Stimulated activated CD8-positive, alpha-beta memory T cell treated with anti-CD3 and anti-CD28 coated beads, Interleukin-7, amount 100 ng/mL, for 48 hours (primary cell): ENCODE results near the gene PAFAH1B1.
"Not testable (repeated sequence)": the region's sequence is repeated elsewhere in the genome, so short reads cannot be mapped to it uniquely, and the experiment has no call there.

ENCODE experiments used
- DNase-seq, 2 donors: peaks; one replicate each; pipeline ENCODE4 v3.0.0-alpha.2; 2020; ENCODE audit warnings: low read depth in 1 of 2; ENCODE audit errors: extremely low read depth in 1 of 2

Gene PAFAH1B1

GRCh38 chr17:2592971-2593820 is at the start of gene PAFAH1B1:
TSS of gene PAFAH1B1 (plus strand) at chr17:2593654. CDS start at chr17:2638289, 44,635 bp downstream.
- peak; percentile 89 to 92 for DNase-seq

- no peak for DNase-seq
These were observed 48.1 kb upstream of the PAFAH1B1 start for GRCh38 chr17:2545393-2545792.

GRCh38 chr17:2547176-2547575 is 46.3 kb upstream of the PAFAH1B1 start:
- no peak for DNase-seq

- not testable (repeated sequence) for DNase-seq
These were observed 45.4 kb upstream of the PAFAH1B1 start for GRCh38 chr17:2548026-2548425.

GRCh38 chr17:2549392-2550211 is 43.9 kb upstream of the PAFAH1B1 start:
- DNase-seq, result no peak

- DNase-seq, result no peak
These were observed 42.0 kb upstream of the PAFAH1B1 start for GRCh38 chr17:2551493-2551892.

- DNase-seq, result no peak
These were observed 41.5 kb upstream of the PAFAH1B1 start for GRCh38 chr17:2551928-2552327.

- no peak for DNase-seq
These were observed 32.8 kb upstream of the PAFAH1B1 start for GRCh38 chr17:2560658-2561057.

- no peak for DNase-seq
These were observed 31.1 kb upstream of the PAFAH1B1 start for GRCh38 chr17:2562162-2562858.

GRCh38 chr17:2563061-2563460 is 30.4 kb upstream of the PAFAH1B1 start:
- no peak for DNase-seq

GRCh38 chr17:2563543-2563942 is 29.9 kb upstream of the PAFAH1B1 start:
- DNase-seq, result no peak

GRCh38 chr17:2564877-2565276 is 28.6 kb upstream of the PAFAH1B1 start:
- no peak for DNase-seq

GRCh38 chr17:2566056-2566455 is 27.4 kb upstream of the PAFAH1B1 start:
- DNase-seq, result no peak

- DNase-seq, result no peak
These were observed 21.7 kb upstream of the PAFAH1B1 start for GRCh38 chr17:2571523-2572303.

GRCh38 chr17:2572304-2572609 is 21.2 kb upstream of the PAFAH1B1 start:
- DNase-seq, result not testable (repeated sequence)

- DNase-seq, result no peak
These were observed 13.3 kb upstream of the PAFAH1B1 start for GRCh38 chr17:2580151-2580550.

GRCh38 chr17:2580661-2581060 is 12.8 kb upstream of the PAFAH1B1 start:
- no peak for DNase-seq

- no peak for DNase-seq
These were observed 11.0 kb upstream of the PAFAH1B1 start for GRCh38 chr17:2582493-2582892.

- no peak for DNase-seq
These were observed 2.3 kb upstream of the PAFAH1B1 start for GRCh38 chr17:2591040-2591640.
